CD14-positive monocyte (primary cell): ENCODE data around the gene EGLN3. TPM values are rescaled to one million over a fixed set of nuclear protein-coding genes. Genes with fewer than 3 reads are reported as not detected.

ENCODE experiments used
- DNase-seq, 3 donors: peaks; one replicate each; pipeline ENCODE4 v3.0.0-alpha.2; 2011 to 2022
- H2AFZ ChIP-seq: 2 replicates; pipeline ENCODE4 v1.6.0; 2012; ENCODE audit warnings: mild to moderate bottlenecking, low read depth, low read length, inconsistent platforms; ENCODE audit not compliant: insufficient read depth, poor library complexity, severe bottlenecking
- H3K27ac ChIP-seq, 2 donors: 1 replicate in 1 of 2; 2 replicates in 1 of 2; pipeline ENCODE4 v1.5.1; 2012 to 2013; ENCODE audit warnings: low read length in 2 of 2, control low read depth in 1 of 2, inconsistent platforms in 1 of 2, low read depth in 1 of 2, mild to moderate bottlenecking in 1 of 2
- H3K27me3 ChIP-seq, 2 donors: one replicate each; pipeline versions ENCODE4 v1.6.0 to v1.6.1; 2011 to 2013; ENCODE audit warnings: low read length in 2 of 2; ENCODE audit not compliant: control insufficient read depth in 2 of 2, insufficient read depth in 2 of 2
- H3K36me3 ChIP-seq, 2 donors: replicated peaks in 1 of 2; 1 replicate in 1 of 2; 2 replicates in 1 of 2; pipeline versions ENCODE4 v1.5.1 to v1.6.1; 2012 to 2013; ENCODE audit warnings: low read length in 2 of 2, control low read depth in 1 of 2, inconsistent platforms in 1 of 2, mild to moderate bottlenecking in 1 of 2; ENCODE audit not compliant: insufficient read depth in 2 of 2, control insufficient read depth in 1 of 2
- H3K4me1 ChIP-seq, 2 donors: 1 replicate in 1 of 2; 2 replicates in 1 of 2; pipeline versions ENCODE4 v1.5.1 to v1.6.1; 2012 to 2013; ENCODE audit warnings: low read length in 2 of 2, control low read depth in 1 of 2, inconsistent platforms in 1 of 2, mild to moderate bottlenecking in 1 of 2, moderate library complexity in 1 of 2; ENCODE audit not compliant: insufficient read depth in 2 of 2, control insufficient read depth in 1 of 2
- H3K4me2 ChIP-seq: replicated peaks from 2 replicates; pipeline ENCODE3; 2012; ENCODE audit warnings: low read length, moderate library complexity, mild to moderate bottlenecking; ENCODE audit not compliant: poor library complexity, severe bottlenecking; ENCODE audit errors: extremely low read depth
- H3K4me3 ChIP-seq, 3 experiments: fragments of 200-600 bp in 1 of 3; sonication (generic) in 1 of 3; replicated peaks in 1 of 3; 1 replicate in 2 of 3; 2 replicates in 1 of 3; pipeline ENCODE4 v1.5.1; 2011 to 2013; ENCODE audit warnings: low read length in 3 of 3, mild to moderate bottlenecking in 3 of 3, control low read depth in 2 of 3, low read depth in 2 of 3, inconsistent platforms in 1 of 3, moderate library complexity in 1 of 3
- H3K79me2 ChIP-seq: 2 replicates; pipeline ENCODE4 v1.6.0; 2012; ENCODE audit warnings: mild to moderate bottlenecking, control low read depth, inconsistent platforms, low read length, moderate library complexity; ENCODE audit not compliant: insufficient read depth
- H3K9ac ChIP-seq: 2 replicates; pipeline ENCODE4 v1.6.0; 2017; ENCODE audit warnings: low read length, mild to moderate bottlenecking; ENCODE audit not compliant: insufficient read depth, poor library complexity, severe bottlenecking
- H3K9me3 ChIP-seq, 2 donors: replicated peaks in 1 of 2; 1 replicate in 1 of 2; 2 replicates in 1 of 2; pipeline versions ENCODE4 v1.5.1 to v1.6.1; 2012 to 2013; ENCODE audit warnings: low read length in 2 of 2, control low read depth in 1 of 2; ENCODE audit not compliant: control insufficient read depth in 1 of 2, insufficient read depth in 1 of 2
- H4K20me1 ChIP-seq: 2 replicates; pipeline ENCODE4 v1.6.0; 2012; ENCODE audit warnings: mild to moderate bottlenecking, low read length, control low read depth, moderate library complexity; ENCODE audit not compliant: insufficient read depth
- H3K27ac Mint-ChIP-seq, 7 donors: one replicate each; pipeline ENCODE4 v1.8.0; 2020; ENCODE audit warnings: mild to moderate bottlenecking in 7 of 7, mixed read lengths in 7 of 7, moderate library complexity in 6 of 7, inconsistent platforms in 2 of 7
- H3K27me3 Mint-ChIP-seq, 3 donors: one replicate each; pipeline ENCODE4 v1.8.0; 2021 to 2022; ENCODE audit warnings: low read depth in 3 of 3, mild to moderate bottlenecking in 3 of 3, mixed read lengths in 3 of 3, moderate library complexity in 3 of 3, inconsistent platforms in 1 of 3
- H3K36me3 Mint-ChIP-seq, 2 donors: one replicate each; pipeline ENCODE4 v1.8.0; 2020; ENCODE audit warnings: mixed read lengths in 2 of 2, inconsistent platforms in 1 of 2, mild to moderate bottlenecking in 1 of 2
- H3K4me1 Mint-ChIP-seq: one replicate; pipeline ENCODE4 v1.8.0; 2020; ENCODE audit warnings: mild to moderate bottlenecking, mixed read lengths
- H3K4me3 Mint-ChIP-seq, 2 donors: one replicate each; pipeline ENCODE4 v1.8.0; 2020; ENCODE audit warnings: mild to moderate bottlenecking in 2 of 2, mixed read lengths in 2 of 2, moderate library complexity in 1 of 2
- H3K9me3 Mint-ChIP-seq, 7 donors: one replicate each; pipeline ENCODE4 v1.8.0; 2020 to 2022; ENCODE audit warnings: mixed read lengths in 7 of 7, mild to moderate bottlenecking in 6 of 7, moderate library complexity in 6 of 7, inconsistent platforms in 2 of 7
- CTCF ChIP-seq: fragments of 200-600 bp; IDR thresholded peaks from one replicate; pipeline ENCODE4 v1.8.0; 2022; ENCODE audit warnings: antibody characterized with exemption, mild to moderate bottlenecking
- WGBS: methylation state at CpG from one replicate; pipeline ENCODE4 v1.1.5; 2013; ENCODE audit warnings: missing lambda C conversion rate; ENCODE audit not compliant: insufficient coverage; 5-methylcytosine and 5-hydroxymethylcytosine counted together
- intact Hi-C, 2 donors: fragments of 100-400 bp; cut with micrococcal nuclease; formaldehyde crosslinking; loops; one replicate each; pipeline versions ENCODE4 v1.15.0 to v1.15.1; 2023
- polyA plus RNA-seq, 3 donors: library from polyadenylated mRNA; depleted of rRNA in 1 of 3; unstranded in 2 of 3; stranded (reverse) in 1 of 3; fragments of 300-500 nt in 2 of 3; fragments of >200 nt in 1 of 3; fragmentation: Illumina TruSeq in 2 of 3; gene quantifications; 1 replicate in 2 of 3; 2 replicates in 1 of 3; pipeline ENCODE4 v1.2.3, GENCODE V29; 2012 to 2021

EGLN3 gene
- polyA plus RNA-seq, 3 donors = 0.03 to 0.06 TPM; not detected in 1

- Mint-ChIP-seq H3K4me1 (no peaks in the 10 kb centered on the region), H3K36me3 (no peaks in the 10 kb centered on the region), H3K27ac (no peak overlapping the region), H3K27me3 (peaks cover 0 to 1% (median 0%) of the 10 kb centered on the region in 3 donors), H3K9me3 (peaks cover 0 to 4% (median 0%) of the 10 kb centered on the region in 7 donors), H3K4me3 (no peak overlapping the region)
- Histone ChIP-seq H2AFZ (no peak overlapping the region), H3K4me3 (no peak overlapping the region), H3K27ac (no peak overlapping the region), H3K4me1 (no peaks in the 10 kb centered on the region), H3K79me2 (no peaks in the 10 kb centered on the region), H4K20me1 (no peaks in the 10 kb centered on the region), H3K4me2 (no peak overlapping the region), H3K9ac (no peak overlapping the region), H3K27me3 (no peaks in the 10 kb centered on the region), H3K9me3 (no peaks in the 10 kb centered on the region), H3K36me3 (no peaks in the 10 kb centered on the region)
- TF ChIP-seq CTCF = no peak
- intact Hi-C loops = no loop called here
- no peak for DNase-seq
Measured at GRCh38 chr14:33925946-33926345, 24.9 kb downstream of the EGLN3 start.

- Mint-ChIP-seq H3K4me1 (no peaks in the 10 kb centered on the region), H3K27me3 (peaks cover 0 to 1% (median 0%) of the 10 kb centered on the region in 3 donors), H3K9me3 (peaks cover 0 to 4% (median 0%) of the 10 kb centered on the region in 7 donors), H3K4me3 (no peak overlapping the region), H3K36me3 (no peaks in the 10 kb centered on the region), H3K27ac (no peak overlapping the region)
- H3K79me2 ChIP-seq = no peaks in the 10 kb centered on the region
- no peaks in the 10 kb centered on the region for H4K20me1 ChIP-seq
- no peak overlapping the region for H3K9ac ChIP-seq
- intact Hi-C loops = no loop called here
- H3K27me3 ChIP-seq = no peaks in the 10 kb centered on the region
- no peak overlapping the region for H3K4me2 ChIP-seq
- H3K27ac ChIP-seq = no peak overlapping the region
- H3K4me1 ChIP-seq = no peaks in the 10 kb centered on the region
- 59% methylated on average over 2 of the region's 3 CpGs for WGBS
- no peak overlapping the region for H3K4me3 ChIP-seq
- no peaks in the 10 kb centered on the region for H3K36me3 ChIP-seq
- TF ChIP-seq CTCF = no peak
- DNase-seq = no peak
- H2AFZ ChIP-seq = no peak overlapping the region
- H3K9me3 ChIP-seq = no peaks in the 10 kb centered on the region
Measured at GRCh38 chr14:33925235-33925634, 25.6 kb downstream of the EGLN3 start.
